ENCODE data around the gene WBP2. TPM values are rescaled to one million over a fixed set of nuclear protein-coding genes. Genes with fewer than 3 reads are reported as not detected.

Gene WBP2
- total RNA-seq, 1 experiment from 2014 or later = 132 TPM

DNA sequence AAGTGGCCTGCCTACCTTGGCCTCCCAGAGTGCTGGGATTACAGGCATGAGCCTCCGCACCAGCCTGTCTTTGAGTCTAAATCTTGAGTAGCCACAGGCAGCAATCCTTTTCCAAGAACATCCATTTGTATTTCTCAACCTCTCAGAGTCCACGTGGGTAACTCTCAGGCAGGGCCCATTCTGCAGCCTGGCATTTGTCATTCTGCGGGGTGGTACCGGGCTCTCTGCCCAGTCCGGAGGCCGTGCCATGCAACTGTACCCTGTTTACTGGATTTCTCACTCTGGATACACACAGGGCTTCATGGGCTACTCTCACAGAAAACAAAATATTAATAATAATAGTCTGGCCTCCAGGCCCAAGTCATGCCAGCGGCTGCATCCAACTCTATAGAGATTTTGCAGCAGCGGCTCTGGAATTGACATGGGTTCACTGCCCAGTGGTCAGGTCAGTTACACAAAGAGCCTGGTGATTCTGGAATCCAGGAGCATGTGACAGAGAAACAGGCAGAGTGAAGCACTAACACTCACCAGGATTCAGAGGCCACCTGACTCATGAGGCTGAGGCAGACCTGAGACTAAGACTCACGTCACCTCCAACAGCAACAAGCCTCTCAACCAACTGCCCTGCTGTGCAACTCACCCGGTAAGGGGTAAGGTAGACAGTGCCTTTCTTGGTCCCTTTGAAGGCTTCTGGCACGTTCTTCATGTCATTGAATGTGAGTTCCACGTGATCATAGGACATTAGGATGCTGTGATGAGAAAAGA is 4.0 kb downstream of the WBP2 start:
- RAD21 ChIA-PET (ENCODE audit: low non-redundant PET in 1 of 2, low total read pairs in 2 of 2, uncharacterized antibody in 2 of 2, unreplicated experiment in 2 of 2) = no interaction called here
- no peaks in the 10 kb centered on the region for H3K9me2 ChIP-seq (ENCODE audit: insufficient read depth)
- CTCF ChIA-PET = interaction anchor here (0.5 kb wide), 1 partner anchor 86 kb away, joined by 3 read pairs; no protein-coding TSS in a partner anchor
- peaks cover 21 to 43% of the 10 kb centered on the region in 2 experiments for H3K4me1 ChIP-seq (ENCODE audit: control insufficient read depth in 1 of 2, insufficient read depth in 2 of 2, low read length in 2 of 2)
- no peaks in the 10 kb centered on the region for H3K27me3 ChIP-seq (ENCODE audit: insufficient read depth, low read length)
- H3K36me3 ChIP-seq (ENCODE audit: control insufficient read depth in 1 of 2, insufficient read depth in 2 of 2, low read length in 2 of 2) = peaks cover 25 to 27% of the 10 kb centered on the region in 2 experiments; a peak in 3 of 4 replicates
- no TSS peak for BruUV-seq (replicated peaks)
- no peak overlapping the region for H3K9ac ChIP-seq (ENCODE audit: low read length)
- DNase-seq (ENCODE audit: low read depth, low spot score) (no peak), ATAC-seq (no peak)
- no peak overlapping the region for H3K4me3 ChIP-seq (replicated peaks in 1 of 2; ENCODE audit: low read depth in 1 of 2, low read length in 2 of 2)
- no peaks in the 10 kb centered on the region for H3K9me3 ChIP-seq (ENCODE audit: control insufficient read depth in 1 of 2, insufficient read depth in 1 of 2, low read depth in 1 of 2, low read length in 2 of 2)
- intact Hi-C loops (cut with micrococcal nuclease) = loop anchor here (10.0 kb wide), 1 partner anchor 176 kb away; no protein-coding TSS in a partner anchor
- H3K79me2 ChIP-seq (ENCODE audit: insufficient read depth, low read length) = peaks cover 20% of the 10 kb centered on the region; the same call in 1 of the 2 replicates
- no peak overlapping the region for H3K4me2 ChIP-seq (ENCODE audit: low read length)
- TF ChIP-seq POLR2A (IDR thresholded peaks at IDR 0.05; ENCODE audit: borderline replicate concordance, extremely low read depth, insufficient read depth, insufficient read length) = no peak
- TF ChIP-seq FOSL1 (IDR thresholded peaks at IDR 0.05; ENCODE audit: low read depth) = no peak
- no peak; the same call in 1 of the 2 replicates for TF ChIP-seq POLR2AphosphoS5 (IDR thresholded peaks at IDR 0.05; ENCODE audit: low read depth, low read length)
- TF ChIP-seq ZFX (IDR thresholded peaks at IDR 0.05) = no peak
- TF ChIP-seq ELF1 (IDR thresholded peaks at IDR 0.05; ENCODE audit: borderline replicate concordance, low read depth) = no peak
- TF ChIP-seq EZH2phosphoT487 (IDR thresholded peaks at IDR 0.05; ENCODE audit: borderline replicate concordance) = no peak
- TF ChIP-seq, protein P1, sequence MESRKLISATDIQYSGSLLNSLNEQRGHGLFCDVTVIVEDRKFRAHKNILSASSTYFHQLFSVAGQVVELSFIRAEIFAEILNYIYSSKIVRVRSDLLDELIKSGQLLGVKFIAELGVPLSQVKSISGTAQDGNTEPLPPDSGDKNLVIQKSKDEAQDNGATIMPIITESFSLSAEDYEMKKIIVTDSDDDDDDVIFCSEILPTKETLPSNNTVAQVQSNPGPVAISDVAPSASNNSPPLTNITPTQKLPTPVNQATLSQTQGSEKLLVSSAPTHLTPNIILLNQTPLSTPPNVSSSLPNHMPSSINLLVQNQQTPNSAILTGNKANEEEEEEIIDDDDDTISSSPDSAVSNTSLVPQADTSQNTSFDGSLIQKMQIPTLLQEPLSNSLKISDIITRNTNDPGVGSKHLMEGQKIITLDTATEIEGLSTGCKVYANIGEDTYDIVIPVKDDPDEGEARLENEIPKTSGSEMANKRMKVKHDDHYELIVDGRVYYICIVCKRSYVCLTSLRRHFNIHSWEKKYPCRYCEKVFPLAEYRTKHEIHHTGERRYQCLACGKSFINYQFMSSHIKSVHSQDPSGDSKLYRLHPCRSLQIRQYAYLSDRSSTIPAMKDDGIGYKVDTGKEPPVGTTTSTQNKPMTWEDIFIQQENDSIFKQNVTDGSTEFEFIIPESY (IDR thresholded peaks at IDR 0.05; ENCODE audit: extremely low read depth, insufficient replicate concordance, low read length) = no peak
- no peak for TF ChIP-seq TCF7L2 (IDR thresholded peaks at IDR 0.05; ENCODE audit: borderline replicate concordance, extremely low read depth, insufficient read depth, insufficient read length)
- no peak for TF ChIP-seq CBX3 (IDR thresholded peaks at IDR 0.05; ENCODE audit: low read depth)
- no peak for TF ChIP-seq YY1 (IDR thresholded peaks at IDR 0.05; ENCODE audit: extremely low read depth, insufficient replicate concordance, low read depth, low read length)
- POLR2A ChIA-PET = interaction anchor here (1.3 kb wide), 1 partner anchor 71 kb away, joined by 6 read pairs; no protein-coding TSS in a partner anchor
- no peaks in the 10 kb centered on the region for H4K20me1 ChIP-seq (ENCODE audit: insufficient read depth)
- no peak overlapping the region for H2AFZ ChIP-seq (ENCODE audit: low read depth, low read length, poor library complexity, severe bottlenecking)
- no peak overlapping the region for H3K27ac ChIP-seq (ENCODE audit: low read depth, low read length)

Measured in HCT116 (cell line).